HepG2 (cell line): ENCODE data around the gene RNU11. TPM values are rescaled to one million over a fixed set of nuclear protein-coding genes. Genes with fewer than 3 reads are reported as not detected.

Experiments used
- ARNT2 ChIP-seq: sonication (generic); formaldehyde crosslinking; IDR thresholded peaks from 2 replicates; pipeline ENCODE4 v1.8.0; 2022; ENCODE audit warnings: mild to moderate bottlenecking, low read depth, missing genetic modification reagents, moderate library complexity
- ATF4 ChIP-seq, 2 experiments: fragments of 450-650 bp in 1 of 2; sonication (generic) in 1 of 2; formaldehyde crosslinking; IDR thresholded peaks; 2 replicates each; pipeline versions ENCODE4 v1.5.0 to v1.8.0; 2020 to 2022; ENCODE audit warnings: mild to moderate bottlenecking in 1 of 2, missing genetic modification reagents in 1 of 2
- CREB3 ChIP-seq: sonication (generic); formaldehyde crosslinking; IDR thresholded peaks from 2 replicates; pipeline ENCODE4 v1.5.0; 2020; ENCODE audit warnings: missing genetic modification reagents
- DNMT3B ChIP-seq: conservative IDR thresholded peaks from 2 replicates; pipeline ENCODE4 v1.6.1; 2016; ENCODE audit warnings: missing biosample characterization, control low read depth
- DZIP1 ChIP-seq: sonication (generic); formaldehyde crosslinking; IDR thresholded peaks from 2 replicates; pipeline ENCODE4 v1.5.0; 2020; ENCODE audit warnings: mild to moderate bottlenecking, missing genetic modification reagents
- E2F5 ChIP-seq: sonication (generic); formaldehyde crosslinking; conservative IDR thresholded peaks from 2 replicates; pipeline ENCODE4 v1.4.0; 2020; ENCODE audit warnings: missing genetic modification reagents
- GLMP ChIP-seq: sonication (generic); formaldehyde crosslinking; IDR thresholded peaks from 2 replicates; pipeline ENCODE4 v1.9.0; 2021; ENCODE audit warnings: missing genetic modification reagents, mild to moderate bottlenecking, borderline replicate concordance
- KDM6A ChIP-seq: IDR thresholded peaks from 2 replicates; pipeline ENCODE4 v1.6.1; 2016; ENCODE audit warnings: low read depth
- NBN ChIP-seq: fragments of 450-650 bp; conservative IDR thresholded peaks from 2 replicates; pipeline ENCODE4 v1.6.1; 2017
- PAXIP1 ChIP-seq: sonication (generic); formaldehyde crosslinking; conservative IDR thresholded peaks from 2 replicates; pipeline ENCODE4 v1.4.0; 2020; ENCODE audit warnings: mild to moderate bottlenecking, missing genetic modification reagents, moderate library complexity
- PHF5A ChIP-seq: IDR thresholded peaks from one replicate; pipeline ENCODE4 v1.6.1; 2018; ENCODE audit warnings: low read depth, missing genetic modification reagents; ENCODE audit not compliant: unreplicated experiment
- TFDP2 ChIP-seq: sonication (generic); formaldehyde crosslinking; IDR thresholded peaks from 2 replicates; pipeline ENCODE4 v1.4.0; 2020; ENCODE audit warnings: missing genetic modification reagents
- ZNF225 ChIP-seq: sonication (generic); formaldehyde crosslinking; IDR thresholded peaks from 2 replicates; pipeline ENCODE4 v1.4.0; 2020; ENCODE audit warnings: mild to moderate bottlenecking, missing genetic modification reagents
- ZNF337 ChIP-seq: sonication (generic); formaldehyde crosslinking; IDR thresholded peaks from 2 replicates; pipeline ENCODE4 v1.5.1; 2020; ENCODE audit warnings: missing genetic modification reagents, low read depth, mild to moderate bottlenecking, borderline replicate concordance
- ZNF703 ChIP-seq: sonication (generic); formaldehyde crosslinking; IDR thresholded peaks from 2 replicates; pipeline ENCODE4 v1.5.1; 2020; ENCODE audit warnings: missing genetic modification reagents, mild to moderate bottlenecking, moderate library complexity, borderline replicate concordance
- ZNF713 ChIP-seq: sonication (generic); formaldehyde crosslinking; IDR thresholded peaks from 2 replicates; pipeline ENCODE4 v1.4.0; 2020; ENCODE audit warnings: mild to moderate bottlenecking, missing genetic modification reagents
- ZNF792 ChIP-seq: IDR thresholded peaks from 2 replicates; pipeline ENCODE4 v1.6.1; 2016
- polyA plus RNA-seq, 8 experiments: library from polyadenylated mRNA; depleted of rRNA in 3 of 8; stranded (reverse) in 7 of 8; unstranded in 1 of 8; fragments of >200 nt; fragmentation: Illumina TruSeq in 4 of 8; extraction: Trizol in 4 of 8; gene quantifications; 2 replicates each; pipeline versions ENCODE4 v1.2.1 to v1.2.3, GENCODE V29; 2011 to 2016; ENCODE audit warnings: low read depth in 4 of 8, missing spikeins in 1 of 8, mixed read lengths in 1 of 8; ENCODE audit not compliant: insufficient read depth in 1 of 8
- total RNA-seq, 5 experiments: library from RNA; depleted of rRNA; stranded (reverse); fragments of >200 nt; fragmentation: Illumina TruSeq; extraction: Trizol; gene quantifications; 2 replicates each; pipeline ENCODE4 v1.2.3, GENCODE V29; 2016; ENCODE audit warnings: low read depth in 1 of 5

Gene RNU11
- total and polyA plus RNA-seq, 2 of the 13 experiments (the other 11 are each of a cell fraction or from before 2014, with no cell fraction given), result not detected

GRCh38 chr1:28668956-28669723, 20.7 kb downstream of the RNU11 start (continued):
- TF ChIP-seq ATF4 (CRISPR knock-in tag; IDR thresholded peaks at IDR 0.05) (no peak), E2F5 (CRISPR knock-in tag) (no peak), ZNF337 (CRISPR knock-in tag) (no peak), GLMP (CRISPR knock-in tag) (no peak), PAXIP1 (CRISPR knock-in tag) (peak; percentile 31; the same call in 1 of the 2 replicates), ZNF225 (CRISPR knock-in tag) (no peak), KDM6A (CRISPR knock-in tag) (no peak), DZIP1 (no peak), TFDP2 (0 out of 2 replicates have a peak, but pooled peaks have one; percentile 32), ZNF792 (CRISPR knock-in tag) (no peak), ARNT2 (CRISPR knock-in tag) (no peak), DNMT3B (CRISPR knock-in tag) (no peak), PHF5A (CRISPR knock-in tag) (no peak), CREB3 (CRISPR knock-in tag) (no peak), ZNF703 (no peak), NBN (no peak), ZNF713 (no peak)
